OCI-LY7 (cell line): ENCODE data around the gene WDR37.

Experiments
- CTCF ChIP-seq: fragments of 200-600 bp; sonication (generic); conservative IDR thresholded peaks from 2 replicates; pipeline ENCODE4 v1.5.1; 2014; ENCODE audit warnings: mild to moderate bottlenecking, antibody characterized with exemption, low read length, moderate library complexity, mixed read lengths
- EZH2phosphoT487 ChIP-seq: fragments of 200-600 bp; sonication (generic); IDR thresholded peaks from 2 replicates; pipeline ENCODE4 v1.6.1; 2018; ENCODE audit warnings: low read depth, borderline replicate concordance, mild to moderate bottlenecking, mixed run types, antibody characterized with exemption, low read length, moderate library complexity, mixed read lengths

GRCh38 chr10:1151076-1152033 is 95.2 kb downstream of the WDR37 start:
- no peak for TF ChIP-seq CTCF
- TF ChIP-seq EZH2phosphoT487: no peak
